WTC11 (cell line): ENCODE measurements around the gene GRM1.

Experiments
- ZNF263 ChIP-seq: sonication (generic); formaldehyde crosslinking; IDR thresholded peaks from 2 replicates; pipeline ENCODE4 v1.8.1; 2022; ENCODE audit warnings: low read depth, mild to moderate bottlenecking, moderate library complexity, missing genetic modification reagents
- TF ChIP-seq, protein P1 (sequence below): fragments of 200-600 bp; IDR thresholded peaks from 2 replicates; pipeline ENCODE4 v1.8.0; 2022; ENCODE audit warnings: antibody characterized with exemption
- TF ChIP-seq, protein P2 (sequence below): sonication (generic); formaldehyde crosslinking; IDR thresholded peaks from 2 replicates; pipeline ENCODE4 v1.8.0; 2022; ENCODE audit warnings: mild to moderate bottlenecking, missing genetic modification reagents
- TF ChIP-seq, protein P3 (sequence below): sonication (generic); formaldehyde crosslinking; conservative IDR thresholded peaks from 2 replicates; pipeline ENCODE4 v1.8.1; 2022; ENCODE audit warnings: mild to moderate bottlenecking, missing genetic modification reagents

GRCh38 chr6:146071781-146072180, 42.9 kb downstream of the GRM1 start:
- TF ChIP-seq, protein P1, sequence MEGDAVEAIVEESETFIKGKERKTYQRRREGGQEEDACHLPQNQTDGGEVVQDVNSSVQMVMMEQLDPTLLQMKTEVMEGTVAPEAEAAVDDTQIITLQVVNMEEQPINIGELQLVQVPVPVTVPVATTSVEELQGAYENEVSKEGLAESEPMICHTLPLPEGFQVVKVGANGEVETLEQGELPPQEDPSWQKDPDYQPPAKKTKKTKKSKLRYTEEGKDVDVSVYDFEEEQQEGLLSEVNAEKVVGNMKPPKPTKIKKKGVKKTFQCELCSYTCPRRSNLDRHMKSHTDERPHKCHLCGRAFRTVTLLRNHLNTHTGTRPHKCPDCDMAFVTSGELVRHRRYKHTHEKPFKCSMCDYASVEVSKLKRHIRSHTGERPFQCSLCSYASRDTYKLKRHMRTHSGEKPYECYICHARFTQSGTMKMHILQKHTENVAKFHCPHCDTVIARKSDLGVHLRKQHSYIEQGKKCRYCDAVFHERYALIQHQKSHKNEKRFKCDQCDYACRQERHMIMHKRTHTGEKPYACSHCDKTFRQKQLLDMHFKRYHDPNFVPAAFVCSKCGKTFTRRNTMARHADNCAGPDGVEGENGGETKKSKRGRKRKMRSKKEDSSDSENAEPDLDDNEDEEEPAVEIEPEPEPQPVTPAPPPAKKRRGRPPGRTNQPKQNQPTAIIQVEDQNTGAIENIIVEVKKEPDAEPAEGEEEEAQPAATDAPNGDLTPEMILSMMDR, result no peak
- TF ChIP-seq, protein P2, sequence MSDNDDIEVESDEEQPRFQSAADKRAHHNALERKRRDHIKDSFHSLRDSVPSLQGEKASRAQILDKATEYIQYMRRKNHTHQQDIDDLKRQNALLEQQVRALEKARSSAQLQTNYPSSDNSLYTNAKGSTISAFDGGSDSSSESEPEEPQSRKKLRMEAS (CRISPR knock-in tag), result no peak
- TF ChIP-seq, protein P3, sequence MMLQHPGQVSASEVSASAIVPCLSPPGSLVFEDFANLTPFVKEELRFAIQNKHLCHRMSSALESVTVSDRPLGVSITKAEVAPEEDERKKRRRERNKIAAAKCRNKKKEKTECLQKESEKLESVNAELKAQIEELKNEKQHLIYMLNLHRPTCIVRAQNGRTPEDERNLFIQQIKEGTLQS (CRISPR knock-in tag), result no peak
- no peak for TF ChIP-seq ZNF263 (CRISPR knock-in tag)
